ENCODE results near the gene OR5B21.
A peak's percentile ranks its signal among the peaks of the same experiment; 100 is the strongest.

The OR5B21 gene

GRCh38 chr11:58508005-58508404 is at the start of gene OR5B21:
Gene OR5B21, minus strand, starts transcription at chr11:58508105. Its CDS starts 0 bp downstream, at chr11:58508105.
- DNase-seq (ENCODE audit: low read depth) = no peak

DNA sequence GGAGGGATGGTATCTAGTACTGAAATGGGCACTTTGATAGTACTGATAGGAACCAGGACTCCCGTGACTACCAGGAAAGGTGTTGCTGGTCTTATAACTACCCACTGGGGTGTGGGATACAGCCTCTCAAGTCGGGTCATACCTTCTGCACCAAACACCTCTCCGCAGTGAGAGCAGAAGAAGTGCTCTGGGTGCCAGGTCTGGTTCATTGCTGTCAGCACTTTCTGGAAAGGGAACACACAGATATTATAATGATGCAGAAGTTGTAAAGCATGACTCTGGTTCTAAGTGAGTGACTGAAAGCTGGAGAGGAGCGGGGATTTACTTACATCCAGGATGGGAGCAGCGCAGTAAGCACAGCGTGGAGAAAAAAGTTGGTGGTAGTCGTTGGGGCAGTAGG is 41.7 kb upstream of the OR5B21 start:
- DNase-seq (ENCODE audit: low read depth) = no peak

- DNase-seq (ENCODE audit: low read depth) = no peak
Measured at GRCh38 chr11:58546841-58547240, 38.9 kb upstream of the OR5B21 start.

DNA sequence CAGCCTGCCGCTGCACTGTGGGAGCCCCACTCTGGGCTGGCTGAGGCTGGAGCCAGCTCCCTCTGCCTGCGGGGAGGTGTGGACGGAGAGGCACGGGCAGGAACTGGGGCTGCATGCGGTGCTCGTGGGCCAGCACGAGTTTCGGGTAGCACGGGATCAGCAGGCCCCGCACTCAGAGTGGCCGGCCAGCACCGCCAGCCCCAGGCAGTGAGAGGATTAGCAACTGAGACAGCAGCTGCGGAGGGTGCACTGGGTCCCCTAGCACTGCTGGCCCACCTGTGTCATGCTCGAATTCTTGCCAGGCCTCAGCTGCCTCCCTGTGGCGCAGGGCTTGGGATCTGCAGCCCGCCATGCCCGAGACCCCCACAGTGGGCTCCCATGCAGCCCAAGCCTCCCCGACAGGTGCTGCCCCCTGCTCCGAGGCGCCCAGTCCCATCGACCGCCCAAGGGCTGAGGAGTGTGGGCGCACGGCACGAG is 24.0 kb upstream of the OR5B21 start:
- DNase-seq (ENCODE audit: low read depth) = no peak

DNA sequence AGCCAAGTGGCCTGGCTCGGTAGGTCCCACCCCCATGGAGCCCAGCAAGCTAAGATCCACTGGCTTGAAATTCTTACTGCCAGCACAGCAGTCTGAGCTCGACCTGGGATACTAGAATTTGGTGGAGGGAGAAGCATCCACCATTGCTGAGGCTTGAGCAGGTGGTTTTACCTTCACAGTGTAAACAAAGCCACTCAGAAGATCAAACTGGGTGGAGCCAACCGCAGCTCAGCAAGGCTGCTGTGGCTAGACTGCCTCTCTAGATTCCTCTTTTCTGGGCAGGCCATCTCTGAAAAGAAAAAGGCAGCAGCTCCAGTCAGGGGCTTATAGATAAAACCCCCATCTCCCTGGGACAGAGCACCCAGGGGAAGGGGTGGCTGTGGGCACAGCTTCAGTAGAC is 22.3 kb upstream of the OR5B21 start:
- no peak for DNase-seq (ENCODE audit: low read depth)

DNA sequence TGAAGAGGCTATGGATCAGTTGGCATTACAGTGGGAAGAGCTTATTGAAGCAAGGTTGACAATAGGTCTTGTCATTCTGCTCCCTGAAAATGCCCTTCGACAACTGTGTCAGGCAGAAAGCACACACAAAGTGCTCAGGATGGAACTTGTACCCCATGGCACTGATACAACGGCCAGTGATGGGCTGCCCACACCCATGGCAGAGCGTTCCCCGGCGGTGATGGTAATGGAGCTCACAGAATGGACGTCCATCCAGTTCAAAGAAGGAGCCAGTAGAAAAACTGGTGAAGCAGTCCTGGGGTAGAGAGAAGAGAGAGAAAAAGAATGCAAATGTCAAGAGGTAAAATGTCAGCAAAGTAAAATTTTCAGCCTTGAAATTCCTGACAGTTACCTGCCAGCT is 19.5 kb upstream of the OR5B21 start:
- no peak for DNase-seq (ENCODE audit: low read depth)

DNA sequence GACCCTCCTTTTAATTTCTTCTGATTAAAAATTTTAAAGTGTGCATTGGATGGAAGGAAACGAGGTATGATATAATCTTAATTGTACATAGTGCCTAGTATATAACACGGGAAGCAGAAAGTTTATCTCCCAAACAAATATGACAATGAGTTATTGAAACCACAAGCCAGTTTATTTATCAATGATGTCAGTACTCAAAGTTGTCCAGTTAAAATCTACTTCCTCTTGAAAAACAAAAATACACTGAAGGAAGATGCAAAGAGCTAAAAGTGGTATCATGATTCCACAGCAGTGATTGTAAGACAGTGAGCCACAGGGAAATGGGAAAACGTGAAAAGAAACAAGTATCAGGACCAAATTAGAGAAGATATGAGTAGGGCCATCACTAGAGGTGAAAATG is 18.8 kb upstream of the OR5B21 start:
- DNase-seq (ENCODE audit: low read depth) = no peak

DNA sequence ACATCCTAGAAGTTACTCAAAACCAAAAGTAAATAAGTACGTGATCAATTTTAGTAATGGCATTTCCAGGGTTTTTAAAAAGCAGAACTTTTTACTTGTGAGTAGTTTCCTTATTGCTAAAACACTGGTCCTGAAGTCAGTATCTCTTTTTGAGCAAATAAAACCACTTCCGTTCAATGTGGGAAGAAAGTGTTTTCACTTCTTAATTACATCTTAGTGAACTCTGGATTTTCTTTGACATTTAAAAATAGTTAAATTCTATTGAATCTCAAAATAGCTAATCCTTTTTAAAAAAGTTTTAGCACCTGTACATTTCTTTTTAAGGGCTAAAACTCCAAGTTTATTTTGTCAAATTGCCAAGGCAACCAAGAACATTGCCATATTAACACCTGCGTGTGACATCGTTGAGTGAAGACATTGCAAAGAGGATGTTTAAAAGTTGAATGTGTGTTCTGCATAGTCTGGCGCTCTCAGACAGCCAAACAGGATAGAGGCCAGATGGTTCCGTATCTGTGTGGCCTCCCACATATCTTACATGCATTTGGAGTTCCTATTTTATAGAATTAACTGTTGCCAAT is 17.2 kb upstream of the OR5B21 start:
- DNase-seq (ENCODE audit: low read depth) = no peak

- DNase-seq (ENCODE audit: low read depth) = peak; percentile 53
Measured at GRCh38 chr11:58524232-58525036, 16.5 kb upstream of the OR5B21 start.

DNA sequence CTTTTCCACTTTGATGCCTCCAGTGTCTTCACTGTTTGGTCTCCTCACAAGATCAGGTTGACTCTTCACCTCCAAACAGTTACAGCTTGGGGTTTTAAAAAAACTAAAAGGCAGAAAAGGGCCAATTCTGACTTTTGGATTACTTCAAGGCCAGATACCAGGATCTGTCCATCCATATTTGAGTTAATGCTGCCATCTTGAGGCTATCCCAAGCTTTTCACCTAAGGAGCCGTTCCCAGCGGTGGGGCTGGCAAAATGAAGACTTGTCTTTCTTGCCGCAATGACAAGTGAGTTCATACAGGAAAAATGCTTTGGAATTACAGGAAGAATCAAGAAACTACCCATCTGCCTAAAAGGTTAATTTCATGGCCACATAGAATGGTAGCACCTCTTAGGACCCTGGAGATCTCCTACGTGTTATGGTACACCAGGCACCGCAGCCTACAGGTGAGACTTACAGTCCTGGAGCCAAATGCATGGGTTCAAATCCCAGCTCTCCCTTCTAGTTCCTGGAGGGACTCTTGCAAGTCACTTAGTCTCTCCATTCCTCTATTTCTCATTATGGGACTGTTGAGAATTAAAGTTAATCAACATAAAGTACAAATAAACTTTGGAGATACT is 6.0 kb upstream of the OR5B21 start:
- peak; percentile 37 for DNase-seq (ENCODE audit: low read depth)

GRCh38 chr11:58511636-58512035 is 3.7 kb upstream of the OR5B21 start:
- DNase-seq (ENCODE audit: low read depth) = no peak

DNA sequence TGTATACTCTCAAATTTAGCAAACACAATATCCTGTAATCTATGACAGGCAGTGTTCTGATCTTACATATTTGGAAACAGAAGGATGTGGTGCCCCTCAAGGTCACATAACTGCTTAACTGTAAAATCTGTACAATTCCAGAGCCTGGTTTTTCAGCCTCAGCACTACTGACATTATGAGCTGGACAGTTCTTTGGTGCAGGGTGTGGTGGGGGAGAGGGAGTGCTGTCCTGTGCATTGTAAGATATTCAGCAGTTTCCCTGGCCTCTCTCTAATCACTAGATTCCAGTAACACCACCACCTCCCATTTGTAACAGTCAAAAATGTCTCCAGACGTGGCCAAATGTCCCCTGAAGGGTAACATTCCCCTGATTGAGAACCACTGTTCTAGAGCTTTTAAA is 1.8 kb upstream of the OR5B21 start:
- DNase-seq (ENCODE audit: low read depth) = no peak

GRCh38 chr11:58508814-58509213 is 909 bp upstream of the OR5B21 start:
- DNase-seq (ENCODE audit: low read depth) = no peak

GRCh38 chr11:58507355-58507754 is 550 bp downstream of the OR5B21 start:
- no peak for DNase-seq (ENCODE audit: low read depth)

DNA sequence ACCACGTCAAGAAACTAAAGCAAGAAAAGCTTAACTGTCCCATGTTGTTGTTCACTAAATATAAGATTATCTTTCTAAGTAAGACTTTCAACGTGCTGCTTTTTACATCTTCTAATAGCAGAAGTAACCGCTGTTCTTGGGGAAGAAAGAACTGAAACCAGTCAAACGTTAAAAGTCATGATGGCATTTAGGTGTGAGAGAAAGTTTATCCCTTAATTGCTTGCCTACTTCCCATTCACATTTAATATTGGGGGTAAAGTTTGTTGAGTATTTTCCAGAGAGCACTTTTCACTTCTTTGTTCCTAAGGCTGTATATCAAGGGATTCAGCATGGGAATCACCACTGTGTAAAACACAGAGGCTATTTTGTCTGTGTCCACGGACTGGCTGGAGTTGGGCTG is 970 bp downstream of the OR5B21 start:
- DNase-seq (ENCODE audit: low read depth) = no peak

- no peak for DNase-seq (ENCODE audit: low read depth)
Measured at GRCh38 chr11:58505849-58506248, 2.1 kb downstream of the OR5B21 start.

DNA sequence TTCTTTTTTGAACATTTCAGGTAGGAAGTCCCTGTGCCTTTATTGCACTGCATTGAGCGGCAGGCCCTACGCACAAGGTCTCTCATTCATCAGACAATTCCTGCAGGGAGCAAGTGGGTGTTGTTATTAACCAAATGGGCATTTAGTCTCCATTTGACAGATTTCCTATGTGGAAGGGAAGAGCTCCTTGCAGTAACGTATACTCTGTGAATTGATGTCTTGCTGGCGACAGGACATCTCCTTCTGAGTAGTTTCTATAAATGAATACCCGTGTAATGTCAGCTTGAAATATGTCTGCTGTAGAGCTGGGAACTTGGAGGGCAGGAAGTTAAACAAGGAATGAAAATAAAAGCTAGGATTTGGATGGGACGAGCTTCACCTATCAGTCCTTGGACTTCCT is 3.7 kb downstream of the OR5B21 start:
- no peak for DNase-seq (ENCODE audit: low read depth)

- no peak for DNase-seq (ENCODE audit: low read depth)
Measured at GRCh38 chr11:58503361-58503856, 4.5 kb downstream of the OR5B21 start.

DNA sequence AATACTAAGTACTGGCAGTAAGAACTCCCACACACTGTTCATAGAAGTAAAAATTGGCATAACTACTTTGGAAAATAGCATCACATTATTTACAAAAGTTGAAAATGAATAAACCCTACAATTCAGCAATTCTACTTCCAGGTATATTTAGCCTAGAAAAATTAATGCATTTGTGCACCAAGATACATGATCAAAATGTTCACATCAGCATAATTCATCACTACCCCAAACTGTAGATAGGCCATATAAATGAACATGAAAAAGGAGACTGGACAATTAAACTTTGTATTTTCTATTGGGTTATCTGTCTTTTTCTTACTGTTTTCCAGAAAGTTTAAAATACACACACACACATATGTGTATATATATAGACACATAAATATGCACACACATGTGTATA is 5.9 kb downstream of the OR5B21 start:
- DNase-seq (ENCODE audit: low read depth) = no peak

GRCh38 chr11:58498464-58498863 is 9.4 kb downstream of the OR5B21 start:
- no peak for DNase-seq (ENCODE audit: low read depth)

DNA sequence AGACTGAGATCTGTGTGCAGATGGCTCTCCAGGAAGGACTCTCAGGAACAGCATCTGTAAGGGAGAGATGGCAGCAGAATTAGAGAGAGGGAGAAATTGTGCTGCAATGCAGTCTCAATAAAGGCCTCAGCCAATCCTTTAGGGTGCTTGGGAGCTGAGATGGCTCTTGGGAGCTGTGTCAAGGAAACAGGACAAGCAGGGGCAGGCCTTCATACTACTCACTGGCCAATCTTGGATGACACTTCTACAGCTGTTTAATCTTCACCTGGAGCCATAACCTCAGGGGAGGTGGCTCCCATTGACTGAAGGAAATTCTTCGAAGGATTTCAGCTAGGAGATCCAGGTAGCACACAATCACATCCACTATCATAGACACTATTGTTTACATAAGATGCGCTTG is 10.0 kb downstream of the OR5B21 start:
- DNase-seq (ENCODE audit: low read depth) = no peak

GRCh38 chr11:58495906-58496305 is 12.0 kb downstream of the OR5B21 start:
- DNase-seq (ENCODE audit: low read depth) = no peak

DNA sequence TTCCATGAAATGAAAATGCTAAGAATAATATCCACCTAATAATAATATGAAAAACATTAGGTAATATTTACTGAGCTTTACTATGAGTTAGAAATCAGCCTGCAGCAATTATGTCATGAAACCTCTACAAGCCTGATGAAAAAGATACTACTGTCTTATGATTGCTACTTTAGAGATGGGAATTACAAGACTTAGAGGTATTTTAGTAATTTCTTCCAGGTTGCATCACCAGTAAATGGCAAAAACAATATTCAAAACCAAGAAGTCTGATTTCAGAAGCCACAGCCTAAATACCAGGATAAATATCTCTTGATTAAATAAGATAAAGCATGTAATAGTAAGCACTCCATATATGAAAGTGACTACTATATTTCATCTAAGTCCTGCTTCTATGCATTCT is 13.8 kb downstream of the OR5B21 start:
- DNase-seq (ENCODE audit: low read depth) = no peak
